GM23248 (cell line): ENCODE data around the gene SMIM13. TPM values are rescaled to one million over a fixed set of nuclear protein-coding genes. Genes with fewer than 3 reads are reported as not detected.

Experiments
- DNase-seq: peaks from one replicate; pipeline ENCODE4 v3.0.0-alpha.2; 2015
- H2AFZ ChIP-seq: fragments of 200-600 bp; sonication (generic); 2 replicates; pipeline ENCODE4 v1.6.1; 2016; ENCODE audit warnings: antibody characterized with exemption
- H3F3A ChIP-seq: fragments of 200-600 bp; sonication (generic); 2 replicates; pipeline ENCODE4 v1.6.1; 2016; ENCODE audit warnings: mild to moderate bottlenecking, antibody characterized with exemption, mixed run types; ENCODE audit not compliant: insufficient read depth
- H3K27ac ChIP-seq: fragments of 200-600 bp; sonication (generic); 2 replicates; pipeline ENCODE4 v1.5.1; 2016; ENCODE audit warnings: mild to moderate bottlenecking
- H3K27me3 ChIP-seq: fragments of 200-600 bp; sonication (generic); replicated peaks from 2 replicates; pipeline ENCODE4 v1.6.1; 2016; ENCODE audit warnings: mild to moderate bottlenecking; ENCODE audit not compliant: insufficient read depth
- H3K36me3 ChIP-seq: fragments of 200-600 bp; sonication (generic); 2 replicates; pipeline ENCODE4 v1.6.1; 2016; ENCODE audit warnings: low read depth, mild to moderate bottlenecking
- H3K4me1 ChIP-seq: fragments of 200-600 bp; sonication (generic); 2 replicates; pipeline ENCODE4 v1.6.1; 2016; ENCODE audit warnings: mild to moderate bottlenecking; ENCODE audit not compliant: insufficient read depth
- H3K4me2 ChIP-seq: fragments of 200-600 bp; sonication (generic); one replicate; pipeline ENCODE4 v1.6.1; 2016; ENCODE audit warnings: mild to moderate bottlenecking; ENCODE audit not compliant: unreplicated experiment
- H3K4me3 ChIP-seq: fragments of 200-600 bp; sonication (generic); 2 replicates; pipeline ENCODE4 v1.5.1; 2016; ENCODE audit warnings: mild to moderate bottlenecking
- H3K79me2 ChIP-seq: fragments of 200-600 bp; sonication (generic); 2 replicates; pipeline ENCODE4 v1.6.1; 2016; ENCODE audit warnings: mild to moderate bottlenecking; ENCODE audit not compliant: insufficient read depth
- H3K9ac ChIP-seq: fragments of 200-600 bp; sonication (generic); 2 replicates; pipeline ENCODE4 v1.6.1; 2016; ENCODE audit warnings: mild to moderate bottlenecking
- H3K9me2 ChIP-seq: fragments of 200-600 bp; sonication (generic); 2 replicates; pipeline ENCODE4 v1.6.1; 2016; ENCODE audit warnings: mixed run types, mild to moderate bottlenecking, moderate library complexity; ENCODE audit not compliant: insufficient read depth
- H3K9me3 ChIP-seq: fragments of 200-600 bp; sonication (generic); one replicate; pipeline ENCODE4 v1.6.1; 2017; ENCODE audit warnings: low read depth
- H4K20me1 ChIP-seq: fragments of 200-600 bp; sonication (generic); 2 replicates; pipeline ENCODE4 v1.6.0; 2016; ENCODE audit not compliant: insufficient read depth
- EZH2 ChIP-seq: fragments of 200-600 bp; sonication (generic); IDR thresholded peaks from 2 replicates; pipeline ENCODE4 v1.6.1; 2018; ENCODE audit warnings: antibody characterized with exemption, mild to moderate bottlenecking; ENCODE audit not compliant: insufficient read depth, poor library complexity, severe bottlenecking
- EZH2phosphoT487 ChIP-seq: fragments of 200-600 bp; sonication (generic); IDR thresholded peaks from 2 replicates; pipeline ENCODE4 v1.6.1; 2018; ENCODE audit warnings: antibody characterized with exemption, moderate library complexity, mild to moderate bottlenecking, low read depth; ENCODE audit not compliant: insufficient read depth
- WGBS, 2 experiments: methylation state at CpG; one replicate each; pipeline ENCODE4 v1.1.6; 2015 to 2017; ENCODE audit warnings: low lambda C conversion rate in 2 of 2, low coverage in 1 of 2; ENCODE audit errors: missing lambda C conversion rate in 2 of 2; 5-methylcytosine and 5-hydroxymethylcytosine counted together
- in situ Hi-C: fragments of 300-500 bp; cut with MboI; formaldehyde crosslinking; loops from 2 replicates; pipeline ENCODE4 v1.15.0; 2020
- polyA plus RNA-seq: library from polyadenylated mRNA; unstranded; fragments of >200 nt; fragmentation: Nextera tagmentation; extraction: Ambion mirVana; gene quantifications from 2 replicates; pipeline ENCODE4 v1.2.1, GENCODE V29; 2016
- total RNA-seq: library from RNA; depleted of rRNA; stranded (reverse); fragments of >200 nt; shearing (Covaris generic); gene quantifications from 2 replicates; pipeline ENCODE4 v1.2.3, GENCODE V29; 2014

SMIM13 gene
- total and polyA plus RNA-seq, 2 experiments from 2014 or later: 5.1 to 11.3 TPM

DNA sequence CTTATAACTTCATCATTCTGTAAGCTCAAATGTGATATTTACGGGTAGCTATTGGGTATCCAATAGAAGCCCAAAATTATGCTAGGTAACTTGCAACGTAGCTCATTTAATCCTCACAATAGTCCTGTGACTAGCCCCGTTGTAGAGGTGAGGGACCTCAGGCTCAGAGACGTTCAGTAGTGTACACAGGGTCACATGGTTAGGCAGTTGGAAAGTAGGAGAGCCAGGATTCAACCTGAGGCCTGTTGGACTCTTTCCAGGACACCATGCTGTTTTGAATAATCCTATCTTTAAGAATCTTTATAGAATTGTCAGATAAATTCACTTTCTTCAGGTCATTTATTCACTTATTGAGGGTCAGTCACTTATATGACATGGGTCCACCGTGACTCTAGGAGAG is 40.3 kb upstream of the SMIM13 start:
- Histone ChIP-seq H3K27me3 (no peaks in the 10 kb centered on the region), H2AFZ (no peak overlapping the region), H3K9me2 (no peaks in the 10 kb centered on the region), H3F3A (no peaks in the 10 kb centered on the region), H3K79me2 (no peaks in the 10 kb centered on the region), H3K27ac (no peak overlapping the region), H4K20me1 (no peaks in the 10 kb centered on the region), H3K9ac (no peak overlapping the region), H3K4me1 (no peaks in the 10 kb centered on the region), H3K36me3 (no peaks in the 10 kb centered on the region), H3K4me2 (no peak overlapping the region), H3K9me3 (no peaks in the 10 kb centered on the region), H3K4me3 (no peak overlapping the region)
- in situ Hi-C loops: no loop called here
- 56 to 61% methylated on average over 5 of the region's 5 CpGs for WGBS, 2 experiments
- no peak for TF ChIP-seq EZH2
- TF ChIP-seq EZH2phosphoT487: no peak
- no peak for DNase-seq

DNA sequence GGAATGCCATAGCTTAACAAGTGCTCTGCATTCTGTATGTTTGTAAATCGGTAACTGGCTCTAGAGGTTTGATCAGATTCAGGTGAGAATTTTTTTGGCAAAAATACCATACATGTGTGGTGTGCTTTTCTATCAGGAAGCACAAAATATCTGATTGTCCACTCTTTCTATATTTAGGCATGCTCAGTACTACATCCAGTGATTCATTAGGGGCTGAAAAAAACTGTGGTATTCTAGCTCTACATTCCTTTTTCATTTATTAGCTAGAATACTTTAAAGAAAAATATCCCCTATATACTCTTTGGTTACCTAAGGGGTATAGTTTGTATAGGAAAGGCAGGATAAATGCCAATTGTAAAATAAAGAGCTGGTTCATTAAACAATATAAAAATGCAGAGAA is 38.9 kb upstream of the SMIM13 start:
- no peak overlapping the region for H3K4me3 ChIP-seq
- no peak for TF ChIP-seq EZH2phosphoT487
- no peak for TF ChIP-seq EZH2
- H3F3A ChIP-seq: no peaks in the 10 kb centered on the region
- no peak overlapping the region for H3K4me2 ChIP-seq
- 75 to 79% methylated on average over 1 of the region's 1 CpG for WGBS, 2 experiments
- H3K36me3 ChIP-seq: no peaks in the 10 kb centered on the region
- H3K9me2 ChIP-seq: no peaks in the 10 kb centered on the region
- no peak overlapping the region for H2AFZ ChIP-seq
- no peaks in the 10 kb centered on the region for H3K27me3 ChIP-seq
- no peaks in the 10 kb centered on the region for H4K20me1 ChIP-seq
- in situ Hi-C loops: no loop called here
- no peak overlapping the region for H3K9ac ChIP-seq
- peak; percentile 21 for DNase-seq
- no peak overlapping the region for H3K27ac ChIP-seq
- H3K79me2 ChIP-seq: no peaks in the 10 kb centered on the region
- no peaks in the 10 kb centered on the region for H3K4me1 ChIP-seq
- no peaks in the 10 kb centered on the region for H3K9me3 ChIP-seq

DNA sequence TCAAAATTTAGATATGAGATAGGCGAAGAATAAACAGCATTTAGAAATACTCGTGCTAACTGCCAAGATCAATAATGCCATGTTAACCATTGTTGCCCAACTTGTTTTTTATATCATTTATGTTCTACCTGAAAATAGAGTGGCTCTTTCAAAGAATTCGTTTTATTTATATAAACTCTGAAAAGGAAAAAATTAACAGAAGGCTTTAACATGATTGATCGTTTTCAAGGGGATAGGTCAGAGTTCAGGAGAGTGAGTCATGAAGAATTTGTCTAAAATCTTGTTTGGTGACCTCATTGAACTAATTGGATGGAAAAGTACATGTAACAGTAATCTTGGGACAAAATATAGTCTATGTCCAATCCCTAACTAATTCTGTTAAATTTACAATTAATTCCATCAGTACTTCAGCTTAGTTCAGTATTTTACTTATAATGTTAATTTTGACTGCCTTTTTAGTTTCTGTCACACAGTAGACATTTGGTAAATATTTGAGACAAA is 38.5 kb upstream of the SMIM13 start:
- H3K4me2 ChIP-seq: no peak overlapping the region
- H3K9me2 ChIP-seq: no peaks in the 10 kb centered on the region
- H3F3A ChIP-seq: no peaks in the 10 kb centered on the region
- no peaks in the 10 kb centered on the region for H3K36me3 ChIP-seq
- H2AFZ ChIP-seq: no peak overlapping the region
- H3K27me3 ChIP-seq: no peaks in the 10 kb centered on the region
- WGBS, 2 experiments: 75 to 79% methylated on average over 4 of the region's 4 CpGs
- H3K79me2 ChIP-seq: no peaks in the 10 kb centered on the region
- no peak for DNase-seq
- no peaks in the 10 kb centered on the region for H4K20me1 ChIP-seq
- TF ChIP-seq EZH2phosphoT487 (no peak), EZH2 (no peak)
- no peak overlapping the region for H3K9ac ChIP-seq
- H3K27ac ChIP-seq: no peak overlapping the region
- in situ Hi-C loops: no loop called here
- no peaks in the 10 kb centered on the region for H3K4me1 ChIP-seq
- H3K9me3 ChIP-seq: no peaks in the 10 kb centered on the region
- H3K4me3 ChIP-seq: no peak overlapping the region

DNA sequence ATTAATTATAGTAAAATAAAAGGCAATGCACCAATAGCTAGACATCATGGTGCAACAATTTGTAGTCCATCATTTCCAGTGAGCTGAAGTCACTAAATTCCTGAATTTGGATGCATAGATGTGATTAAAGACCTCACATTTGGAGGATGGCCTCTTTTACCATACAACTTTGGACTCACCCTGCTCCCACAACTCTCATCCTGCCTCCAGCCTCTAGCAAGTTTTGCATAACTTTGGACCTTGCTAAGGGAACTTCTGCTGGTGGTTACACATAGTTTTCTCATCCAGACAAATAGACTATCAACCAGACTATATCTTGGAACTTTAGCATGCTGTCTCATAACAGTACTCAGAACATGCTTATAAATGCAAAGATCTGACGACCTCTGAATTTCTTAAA is 36.8 kb upstream of the SMIM13 start:
- WGBS, 2 experiments: 33 to 50% methylated on average over 1 of the region's 1 CpG
- H3K4me3 ChIP-seq: no peak overlapping the region
- H3K27ac ChIP-seq: no peak overlapping the region
- no peaks in the 10 kb centered on the region for H3K9me3 ChIP-seq
- no peak for DNase-seq
- H3K9me2 ChIP-seq: no peaks in the 10 kb centered on the region
- no peaks in the 10 kb centered on the region for H3K36me3 ChIP-seq
- in situ Hi-C loops: no loop called here
- H3K4me1 ChIP-seq: no peaks in the 10 kb centered on the region
- H3K27me3 ChIP-seq: no peaks in the 10 kb centered on the region
- H4K20me1 ChIP-seq: no peaks in the 10 kb centered on the region
- no peak overlapping the region for H2AFZ ChIP-seq
- no peaks in the 10 kb centered on the region for H3K79me2 ChIP-seq
- no peak overlapping the region for H3K4me2 ChIP-seq
- TF ChIP-seq EZH2 (no peak), EZH2phosphoT487 (no peak)
- no peaks in the 10 kb centered on the region for H3F3A ChIP-seq
- H3K9ac ChIP-seq: no peak overlapping the region

DNA sequence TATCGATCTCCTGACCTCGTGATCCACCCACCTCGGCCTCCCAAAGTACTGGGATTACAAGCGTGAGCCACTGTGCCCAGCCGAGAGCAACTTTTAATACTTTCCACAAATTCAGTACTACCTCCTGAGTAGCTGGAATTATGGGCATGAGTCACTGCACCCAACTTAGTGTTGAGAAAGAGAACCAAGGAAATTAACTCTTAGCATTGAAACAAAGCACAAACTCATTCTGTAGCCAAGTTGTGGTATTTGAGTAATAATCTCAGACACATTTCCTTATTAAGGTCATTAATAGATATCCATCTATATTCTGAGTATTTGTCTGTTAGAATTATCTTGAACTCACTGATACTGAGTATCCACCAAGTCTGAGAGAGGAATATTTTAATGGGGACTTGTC is 35.2 kb upstream of the SMIM13 start:
- no peak overlapping the region for H3K4me2 ChIP-seq
- in situ Hi-C loops: no loop called here

More for the DNA sequence above, 35.2 kb upstream of the SMIM13 start:
- H3F3A ChIP-seq: no peaks in the 10 kb centered on the region
- no peaks in the 10 kb centered on the region for H4K20me1 ChIP-seq
- H3K9ac ChIP-seq: no peak overlapping the region
- no peaks in the 10 kb centered on the region for H3K36me3 ChIP-seq
- no peaks in the 10 kb centered on the region for H3K9me3 ChIP-seq
- peak; percentile 45 for DNase-seq
- WGBS, 2 experiments: 91 to 94% methylated on average over 5 of the region's 5 CpGs
- H3K4me1 ChIP-seq: no peaks in the 10 kb centered on the region
- no peaks in the 10 kb centered on the region for H3K27me3 ChIP-seq
- H3K27ac ChIP-seq: no peak overlapping the region
- no peaks in the 10 kb centered on the region for H3K9me2 ChIP-seq
- H3K79me2 ChIP-seq: no peaks in the 10 kb centered on the region
- no peak for TF ChIP-seq EZH2phosphoT487
- no peak for TF ChIP-seq EZH2
- H2AFZ ChIP-seq: no peak overlapping the region
- no peak overlapping the region for H3K4me3 ChIP-seq
